GM18498 (cell line): Measurements from ENCODE around the gene DNAJC2.
"Not testable (repeated sequence)": the region's sequence is repeated elsewhere in the genome, so short reads cannot be mapped to it uniquely, and the experiment has no call there.

Source experiments
- ATAC-seq: cut with Tn5 transposase; IDR thresholded peaks from one replicate; pipeline ENCODE4 v1.9.1; 2021; ENCODE audit warnings: mild to moderate bottlenecking, moderate library complexity; ENCODE audit not compliant: unreplicated experiment

DNAJC2 gene

DNA sequence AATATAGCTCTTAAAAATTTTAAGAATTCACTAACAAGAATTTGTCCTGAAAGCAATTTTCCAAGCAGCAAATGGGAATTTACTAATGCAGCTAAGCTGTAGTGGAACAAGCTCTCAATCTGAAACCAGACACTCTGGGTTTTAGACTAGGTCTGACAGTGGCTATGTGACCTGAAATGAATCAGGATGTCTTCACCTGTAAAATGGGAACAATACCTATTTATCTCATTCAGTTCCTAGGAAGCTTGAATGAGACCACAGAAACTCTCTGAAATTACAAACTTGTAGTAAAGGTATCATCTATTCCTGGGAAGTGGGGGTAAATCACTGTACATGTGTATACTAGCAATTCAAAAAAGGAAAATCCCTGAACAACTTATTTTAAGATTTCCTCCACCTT lies 1.2 kb downstream of the DNAJC2 start:
- ATAC-seq: no peak

DNA sequence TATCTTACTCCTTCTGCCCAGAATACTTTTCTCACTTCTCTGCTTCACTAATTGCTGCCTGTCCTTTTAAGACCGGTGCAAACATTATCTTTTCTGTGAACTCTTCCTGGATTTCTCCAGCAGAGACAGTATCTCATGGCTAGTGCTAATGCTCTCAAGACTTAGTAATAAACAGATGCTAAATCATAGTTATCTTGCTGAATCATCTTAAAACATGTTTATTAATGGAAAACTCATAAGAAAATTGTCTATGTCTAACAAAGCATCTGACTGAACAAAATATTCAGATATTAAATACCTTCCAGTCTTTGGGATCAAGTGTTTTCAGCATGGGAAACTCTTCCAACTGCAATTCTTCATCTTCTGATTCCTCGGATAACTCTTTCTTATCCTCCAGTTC lies 3.1 kb downstream of the DNAJC2 start:
- no peak for ATAC-seq

DNA sequence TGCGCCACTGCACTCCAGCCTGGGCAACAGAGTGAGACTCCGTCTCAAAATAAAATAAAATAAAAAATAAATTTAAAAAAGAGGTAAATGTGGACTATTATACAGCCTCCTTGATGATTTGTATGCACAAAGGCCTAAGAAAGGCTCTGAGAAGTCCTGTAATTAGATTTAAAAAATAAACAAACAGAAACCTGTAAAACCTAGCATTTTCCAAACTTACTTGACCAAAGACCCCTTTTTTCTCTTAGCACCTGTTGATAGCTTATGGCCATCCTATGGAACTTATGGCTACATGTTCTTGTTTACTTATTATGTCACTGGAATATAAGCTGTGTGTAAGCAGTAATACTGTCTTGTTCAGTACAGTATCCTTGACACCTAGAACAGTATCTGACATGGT lies 5.7 kb downstream of the DNAJC2 start:
- ATAC-seq: no peak

DNA sequence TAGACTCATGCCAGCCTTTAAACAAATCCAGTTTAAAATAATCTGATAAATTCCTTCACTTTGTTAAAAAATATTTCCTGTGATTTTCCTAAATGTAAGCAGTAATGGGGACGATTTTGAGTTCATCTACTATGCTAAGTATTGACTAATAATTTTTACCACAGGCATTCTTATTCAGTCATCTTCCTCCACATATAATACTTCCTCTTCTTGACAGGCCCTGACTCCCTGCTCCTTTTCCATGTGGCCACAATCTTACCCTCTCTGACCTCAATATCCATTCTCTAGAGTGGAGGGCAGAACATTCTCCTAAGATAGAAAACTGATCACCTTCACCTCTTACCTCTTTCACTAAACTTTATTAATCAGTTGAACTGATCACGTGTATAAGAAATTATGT lies 7.8 kb downstream of the DNAJC2 start:
- ATAC-seq: no peak

DNA sequence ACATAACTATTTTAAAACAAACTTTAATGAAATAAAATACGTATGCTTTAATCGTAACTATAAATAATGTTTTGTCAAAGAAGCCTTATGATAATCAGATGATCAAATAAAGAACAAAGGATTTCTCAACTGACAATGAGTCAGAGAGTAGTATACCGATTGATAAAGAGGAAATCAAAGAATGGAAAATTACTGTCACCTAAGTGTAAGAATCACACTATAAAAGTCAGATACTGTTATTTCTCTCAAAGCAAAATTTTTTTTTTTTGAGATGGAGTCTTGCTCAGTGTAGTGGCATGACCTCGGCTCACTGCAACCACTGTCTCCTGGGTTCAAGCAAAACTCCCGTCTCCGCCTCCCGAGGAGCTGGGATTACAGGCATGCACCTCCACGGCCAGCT lies 18.8 kb downstream of the DNAJC2 start:
- ATAC-seq: no peak

DNA sequence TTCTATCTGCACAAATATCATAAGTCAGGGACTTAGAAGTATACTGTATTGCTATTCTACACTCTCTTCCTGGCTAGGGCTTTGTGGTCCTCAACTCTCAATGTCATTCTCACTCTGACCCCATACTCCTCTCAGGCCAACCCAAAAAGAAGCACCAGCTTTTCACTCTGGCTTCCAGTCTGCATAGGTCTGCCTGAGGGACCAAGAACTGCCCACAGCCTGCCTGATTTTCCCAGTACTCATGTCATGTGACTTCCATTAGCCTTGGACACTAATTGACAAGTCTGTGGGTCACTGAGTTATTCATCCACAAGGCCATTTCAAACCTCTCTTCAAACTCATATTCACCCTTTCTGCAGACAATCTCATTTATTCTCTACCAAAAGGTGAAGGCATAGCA lies 27.6 kb downstream of the DNAJC2 start:
- no peak for ATAC-seq

DNA sequence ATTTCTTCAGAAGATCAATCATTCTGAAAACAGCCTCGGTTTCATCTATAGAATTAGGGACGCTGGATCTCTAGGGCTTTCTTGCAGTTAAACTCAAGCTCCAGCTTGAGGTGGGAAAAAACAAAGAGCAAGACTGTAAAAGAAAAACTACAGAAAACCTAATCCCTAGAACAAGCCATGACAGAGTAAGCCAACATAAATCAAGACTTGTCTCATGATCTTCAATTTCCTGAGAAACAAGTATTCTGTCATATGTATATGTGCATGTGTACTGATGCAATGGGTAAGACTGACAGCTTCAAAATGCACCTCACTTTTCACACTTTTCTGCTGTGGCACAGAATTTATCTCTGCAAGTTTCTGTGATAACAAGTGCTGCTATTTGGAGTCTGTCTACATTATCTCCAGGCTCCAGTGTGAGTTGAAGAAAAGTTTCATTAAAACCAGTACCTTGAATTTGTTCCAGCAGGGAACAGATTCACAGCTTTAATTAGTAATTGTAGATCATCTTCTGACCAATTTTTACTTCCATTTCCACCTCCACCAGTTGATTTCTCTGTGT lies 28.1 kb downstream of the DNAJC2 start:
- ATAC-seq: no peak

DNA sequence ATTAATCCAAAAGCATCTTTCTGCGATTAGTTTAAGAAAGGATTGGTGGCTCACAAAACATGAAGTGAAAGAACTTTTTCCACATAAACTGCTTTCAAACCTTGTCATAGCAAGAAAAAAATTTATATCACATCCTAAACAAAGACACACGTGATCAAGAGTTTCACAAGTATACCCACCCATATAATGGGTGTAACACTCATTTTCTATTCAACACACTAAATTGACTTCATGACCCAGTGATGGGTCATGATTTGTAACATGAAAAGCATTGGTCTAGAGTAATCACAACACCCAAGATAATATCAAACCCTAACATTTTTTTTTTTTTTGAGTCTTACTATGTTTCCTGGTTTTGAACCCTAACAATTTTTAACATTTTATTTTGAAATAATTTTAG lies 29.7 kb downstream of the DNAJC2 start:
- no peak for ATAC-seq

DNA sequence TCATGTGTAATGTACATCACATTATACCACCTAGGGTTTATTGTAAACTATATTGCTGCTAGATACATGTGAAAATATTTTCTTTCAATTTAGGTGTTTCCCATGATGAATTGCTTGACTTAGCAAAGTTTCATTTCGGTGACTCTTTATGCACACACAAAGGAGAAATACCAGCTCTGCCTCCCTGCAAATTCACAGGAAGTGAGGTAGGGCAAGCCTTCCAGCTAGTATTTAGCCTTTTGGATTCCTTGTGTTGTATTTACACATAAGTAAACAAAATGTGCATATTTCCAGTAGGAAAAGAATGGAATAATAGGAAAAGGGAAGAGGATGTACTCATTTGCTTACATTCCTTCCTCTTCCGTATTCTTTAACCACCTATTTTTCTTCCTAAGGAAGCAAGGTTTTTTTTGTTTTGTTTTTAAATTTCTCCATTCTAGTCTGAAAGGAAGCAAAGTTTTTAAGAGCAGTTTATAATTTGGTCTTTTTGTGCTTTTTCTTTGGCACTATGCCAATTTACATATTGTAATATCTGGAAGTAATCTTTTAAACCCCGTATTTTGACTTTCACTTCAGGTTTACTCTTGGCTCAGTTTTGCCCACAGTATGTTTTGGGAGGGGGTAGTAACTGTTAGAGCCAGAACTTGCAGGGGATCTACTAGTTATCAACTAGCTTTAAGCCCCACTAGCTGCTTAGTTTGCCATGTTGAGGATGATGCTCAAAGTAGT lies 36.9 kb downstream of the DNAJC2 start:
- ATAC-seq: no peak

DNA sequence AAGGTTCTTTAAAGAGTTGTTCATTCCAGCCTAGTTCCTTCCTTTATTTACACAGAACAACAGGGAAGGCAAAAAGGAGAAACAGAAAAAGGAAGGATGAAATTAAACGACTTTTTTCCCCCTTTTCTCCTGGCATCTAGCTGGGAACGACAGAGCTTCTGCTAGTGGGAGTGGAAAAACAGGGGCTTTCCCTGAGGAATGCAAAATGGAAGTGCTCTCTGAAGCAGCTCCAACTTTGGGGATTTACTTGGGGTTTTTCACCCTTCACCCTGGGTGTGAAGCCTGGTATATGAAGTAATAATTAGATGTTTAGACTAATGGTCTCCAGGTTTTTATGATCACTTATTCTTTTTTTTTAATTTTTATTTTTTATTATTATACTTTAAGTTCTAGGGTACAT lies 43.1 kb downstream of the DNAJC2 start:
- no peak for ATAC-seq

DNA sequence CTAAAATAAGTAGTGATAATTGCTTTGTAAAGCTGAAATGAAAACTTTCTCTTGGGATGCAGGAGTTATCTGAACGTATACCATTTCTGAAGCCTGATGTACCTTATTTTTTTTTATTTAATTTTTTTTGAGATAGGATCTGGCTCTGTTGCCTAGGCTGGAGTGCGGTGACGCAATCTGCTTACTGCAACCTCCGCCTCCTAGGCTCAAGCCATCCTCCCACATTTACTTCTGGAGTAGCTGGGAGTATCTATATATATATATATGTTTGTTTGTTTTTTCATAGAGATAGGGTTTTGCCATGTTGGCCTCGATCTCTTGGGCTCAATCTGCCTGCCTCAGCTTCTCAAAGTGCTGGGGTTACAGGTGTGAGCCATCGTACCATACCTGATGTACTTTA lies 44.9 kb downstream of the DNAJC2 start:
- ATAC-seq: no peak

DNA sequence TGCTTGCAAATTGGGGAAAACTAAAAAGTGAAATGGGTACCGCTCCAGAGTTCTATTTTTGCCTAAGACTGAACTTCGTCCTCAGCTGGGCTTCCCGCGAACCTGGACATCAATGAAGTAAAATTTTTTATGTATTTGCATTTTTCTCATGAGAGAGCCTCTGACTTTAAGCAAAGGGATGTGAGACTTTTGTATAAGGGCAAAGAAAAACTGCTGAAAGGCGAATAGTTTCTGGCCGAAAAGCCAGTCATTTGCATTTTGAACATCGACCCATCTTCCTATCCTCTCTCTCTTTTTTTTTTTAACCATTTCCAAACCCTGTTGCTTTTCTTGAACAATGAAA lies 46.8 kb downstream of the DNAJC2 start:
- ATAC-seq: peak; percentile 33

DNA sequence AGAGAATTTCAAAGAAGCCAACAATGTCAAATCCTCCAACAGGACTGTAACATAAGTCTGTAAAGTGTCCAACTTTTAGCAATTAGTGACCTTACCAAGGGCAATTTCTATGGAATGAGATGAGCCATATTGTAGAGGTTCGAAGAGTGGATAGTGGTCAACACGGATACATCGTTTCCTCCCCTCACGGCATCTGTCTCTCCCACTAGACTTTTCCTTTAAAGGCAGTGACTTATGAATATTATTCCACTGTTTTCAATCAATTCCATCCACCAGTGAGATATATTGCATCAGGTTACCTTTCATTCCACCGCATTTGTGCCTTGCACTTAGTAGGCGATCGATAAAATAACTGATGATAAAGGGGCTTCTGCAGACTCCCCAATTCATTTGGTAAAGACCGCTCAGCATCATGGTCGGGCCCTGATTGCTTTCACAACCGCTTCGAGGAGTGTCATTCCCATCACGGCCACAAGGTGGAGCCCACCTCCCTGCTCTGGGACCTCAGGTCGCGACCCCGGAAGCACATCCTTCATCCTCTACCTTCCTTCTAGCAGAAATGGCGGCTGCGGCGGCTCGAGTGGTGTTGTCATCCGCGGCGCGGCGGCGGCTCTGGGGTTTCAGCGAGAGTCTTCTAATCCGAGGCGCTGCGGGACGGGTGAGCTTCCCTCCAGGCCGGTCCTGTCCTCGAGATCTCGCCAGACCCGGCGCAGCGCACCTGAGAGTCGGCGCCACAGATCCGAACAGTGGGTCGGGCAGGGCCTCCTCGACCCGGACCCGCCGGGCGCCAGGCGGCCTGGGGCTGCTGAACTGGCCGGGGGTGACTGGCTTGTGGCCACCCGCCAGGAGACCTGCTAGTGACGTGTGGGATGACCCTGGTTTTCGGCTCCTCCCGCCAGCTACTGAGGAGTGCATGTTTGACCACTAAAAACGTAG lies 47.4 kb downstream of the DNAJC2 start, which contains the start of gene PMPCB:
PMPCB (plus strand) TSS at position 535 of the 936 bp plus-strand sequence; CDS start at position 560, 25 bp downstream.
- ATAC-seq: peak; percentile 91

DNA sequence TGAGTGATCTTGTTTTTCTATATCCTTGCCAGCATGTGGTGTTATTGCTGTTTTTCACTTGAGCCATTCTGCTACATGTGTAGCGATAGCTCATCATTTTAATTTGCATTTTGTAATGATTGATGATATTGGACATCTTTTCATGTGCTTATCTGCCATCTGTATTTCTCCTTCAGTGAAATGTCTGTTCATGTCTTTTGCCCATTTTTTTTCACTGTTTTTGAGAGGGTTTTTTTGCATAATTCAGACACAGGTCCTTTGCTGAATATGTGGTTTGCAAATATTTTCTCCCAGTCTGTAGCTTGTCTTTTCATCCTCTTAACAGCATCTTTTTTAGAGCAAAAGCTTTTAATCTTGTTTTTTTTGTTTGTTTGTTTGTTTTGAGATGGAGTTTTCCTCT lies 51.0 kb downstream of the DNAJC2 start:
- no peak for ATAC-seq

DNA sequence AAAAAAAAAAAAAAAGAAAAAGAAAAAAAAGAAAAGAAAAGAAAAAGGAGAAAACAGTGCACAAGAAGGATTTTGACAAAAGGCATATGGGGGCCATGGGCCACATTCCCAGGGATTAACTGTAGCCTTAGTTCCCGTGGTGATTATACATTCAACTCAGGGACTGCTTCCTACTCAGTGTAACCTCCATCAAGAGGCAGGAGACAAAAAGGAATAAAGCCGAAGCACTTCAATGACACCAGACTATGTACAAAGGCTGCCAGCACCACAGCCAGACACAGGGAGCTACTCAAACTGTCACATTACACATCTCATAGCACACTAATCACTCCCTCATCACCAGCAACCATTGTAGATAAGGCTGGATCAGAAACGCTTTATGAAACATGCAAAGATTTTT lies 52.4 kb downstream of the DNAJC2 start:
- ATAC-seq: no peak

DNA sequence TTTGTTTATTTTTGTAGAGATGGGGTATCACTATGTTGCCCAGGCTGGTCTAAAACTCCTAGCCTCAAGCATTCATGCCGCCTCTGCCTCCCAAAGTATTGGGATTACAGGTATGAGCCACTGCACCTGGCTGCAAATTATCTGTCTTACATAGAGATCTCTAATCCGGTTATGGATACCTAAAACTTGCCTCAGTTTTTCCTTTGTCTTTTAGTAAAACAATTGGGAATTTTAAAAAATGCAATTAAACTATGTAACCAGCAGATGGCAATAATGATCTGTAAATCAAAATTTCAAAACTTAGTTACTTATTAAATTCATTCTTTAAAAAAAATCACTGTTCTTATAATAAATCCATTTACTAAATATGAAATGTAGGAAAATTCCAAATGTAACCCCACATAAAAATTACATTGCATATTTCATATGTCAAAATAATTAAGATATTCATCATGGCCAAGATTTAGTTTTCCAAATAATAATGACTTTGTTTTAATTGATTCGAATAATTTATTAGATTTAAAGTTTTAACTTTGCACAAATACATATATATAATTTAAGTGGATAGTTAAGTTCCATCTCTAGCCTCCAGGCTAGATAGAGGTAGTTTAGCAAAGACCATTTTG lies 61.7 kb downstream of the DNAJC2 start:
- ATAC-seq: not testable (repeated sequence)

DNA sequence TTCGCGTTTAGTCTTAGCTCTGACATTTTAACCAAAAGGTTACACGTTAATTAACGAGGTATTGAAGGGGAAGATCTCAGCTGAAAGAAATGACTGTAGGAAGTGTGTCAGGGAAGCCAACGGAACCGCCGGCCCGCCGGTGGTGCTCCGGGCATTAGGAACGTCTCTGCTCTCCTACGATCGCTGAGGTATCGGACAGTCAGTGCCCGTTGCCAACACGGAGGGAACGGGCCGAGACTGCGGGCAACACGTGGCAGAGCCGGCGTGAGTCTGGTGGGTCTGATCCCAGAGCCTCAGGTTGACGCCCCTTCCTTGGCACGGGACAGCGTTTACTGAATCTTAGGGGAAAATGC lies 63.8 kb downstream of the DNAJC2 start:
- ATAC-seq: peak; percentile 10

DNA sequence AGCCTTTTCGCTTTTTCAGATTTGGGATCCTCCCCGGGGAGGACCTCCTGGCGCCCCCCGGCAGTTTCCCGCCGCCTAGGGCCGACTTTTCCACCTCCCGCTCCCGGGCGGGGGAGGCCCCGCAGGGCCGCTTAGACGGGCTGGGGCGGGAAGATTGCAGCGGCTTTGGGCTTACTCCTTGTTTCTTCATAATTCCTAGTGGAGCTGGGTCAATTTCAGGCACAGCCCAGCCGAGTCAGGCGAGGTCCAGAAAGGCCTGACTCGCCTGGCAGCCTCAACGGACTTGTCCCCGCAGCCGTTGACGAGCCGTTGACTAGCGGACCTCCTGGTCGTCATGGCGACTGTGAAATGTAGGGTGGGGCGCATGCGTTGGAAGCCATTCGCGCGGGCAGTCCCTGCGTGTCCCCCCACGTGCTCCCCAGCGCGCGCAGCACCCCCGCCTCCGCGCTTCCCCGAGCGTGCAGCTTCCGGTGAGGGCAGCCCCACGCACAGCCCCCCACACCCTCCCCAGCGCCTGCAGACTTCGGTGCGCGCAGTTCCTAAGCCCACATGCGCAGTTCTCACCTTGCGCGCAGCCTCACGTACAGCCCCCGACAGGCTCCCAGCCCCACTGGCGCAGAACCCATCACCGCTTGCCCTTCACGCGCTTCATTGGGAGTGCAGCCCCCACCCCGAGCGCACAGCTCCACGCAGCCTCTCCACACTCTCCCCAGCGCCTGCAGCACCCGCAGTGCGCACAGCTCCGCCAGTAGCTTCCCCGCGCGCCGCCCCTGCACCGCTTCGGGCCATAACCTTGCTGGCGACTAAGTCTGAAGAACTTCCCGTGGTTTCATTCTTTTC lies 64.4 kb downstream of the DNAJC2 start:
- ATAC-seq: peak; percentile 95

DNA sequence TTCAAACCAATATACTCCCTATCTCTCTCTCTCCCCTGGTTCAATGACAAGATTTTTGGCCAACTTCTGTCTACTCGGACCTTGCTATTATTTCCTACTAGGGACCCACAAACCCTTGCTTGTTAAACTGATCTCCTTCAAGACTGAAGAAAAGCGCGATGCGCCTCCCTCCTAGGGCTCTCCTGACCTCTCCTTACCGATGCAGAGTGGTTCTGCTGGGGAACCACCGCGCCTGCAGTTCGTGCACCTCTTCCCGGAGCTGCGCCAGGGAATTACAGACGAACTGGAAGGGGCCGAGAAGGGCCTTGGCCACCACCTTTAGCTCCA lies 65.0 kb downstream of the DNAJC2 start:
- ATAC-seq: peak; percentile 47

DNA sequence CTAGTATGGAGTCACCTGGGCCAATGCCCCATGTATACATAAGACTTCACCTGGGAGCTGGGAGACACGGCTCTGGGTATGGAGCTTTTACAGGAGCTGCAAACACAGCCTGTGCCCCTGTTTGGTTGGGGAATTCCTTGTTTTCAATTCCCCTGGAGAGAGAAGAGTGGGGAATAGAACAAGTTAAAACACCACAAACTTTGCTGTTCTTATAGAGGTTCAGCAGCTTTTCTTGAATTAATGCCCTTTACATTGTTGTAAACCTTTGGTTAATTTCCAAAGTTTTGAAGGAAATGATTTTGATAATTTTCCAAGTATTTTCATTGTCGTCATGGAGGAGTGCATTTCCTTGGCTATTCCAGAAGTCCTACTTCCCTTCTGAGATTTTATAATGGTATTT lies 66.4 kb downstream of the DNAJC2 start:
- ATAC-seq: not testable (repeated sequence)

DNA sequence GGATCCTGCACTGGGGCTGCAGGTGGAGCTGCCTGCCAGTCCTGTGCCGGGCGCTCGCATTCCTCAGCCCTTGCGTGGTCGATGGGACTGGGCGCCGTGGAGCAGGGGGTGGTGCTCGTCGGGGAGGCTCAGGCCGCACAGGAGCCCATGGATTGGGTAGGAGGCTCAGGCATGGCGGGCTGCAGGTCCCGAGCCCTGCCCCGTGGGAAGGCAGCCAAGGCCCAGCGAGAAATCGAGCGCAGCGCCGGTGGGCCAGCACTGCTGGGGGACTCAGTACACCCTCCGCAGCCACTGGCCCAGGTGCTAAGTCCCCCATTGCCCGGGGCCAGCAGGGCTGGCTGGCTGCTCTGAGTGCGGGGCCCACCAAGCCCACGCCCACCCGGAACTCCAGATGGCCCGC lies 69.7 kb downstream of the DNAJC2 start:
- not testable (repeated sequence) for ATAC-seq
